HepG2 (cell line): ENCODE data around the gene LMNA. TPM values are rescaled to one million over a fixed set of nuclear protein-coding genes. Genes with fewer than 3 reads are reported as not detected.

Experiments
- ARNT ChIP-seq: fragments of 450-650 bp; IDR thresholded peaks from 2 replicates; pipeline ENCODE4 v1.6.1; 2017
- FOXA3 ChIP-seq: IDR thresholded peaks from 2 replicates; pipeline ENCODE4 v1.6.1; 2016; ENCODE audit warnings: missing genetic modification reagents, missing compliant biosample characterization
- KDM5A ChIP-seq: fragments of 200-600 bp; sonication (generic); IDR thresholded peaks from 2 replicates; pipeline ENCODE4 v1.7.0; 2018; ENCODE audit warnings: antibody characterized with exemption, mild to moderate bottlenecking, low read length, borderline replicate concordance
- SMAD3 ChIP-seq: sonication (generic); formaldehyde crosslinking; IDR thresholded peaks from 2 replicates; pipeline ENCODE4 v1.4.0; 2020; ENCODE audit warnings: missing genetic modification reagents
- TOE1 ChIP-seq: sonication (generic); formaldehyde crosslinking; IDR thresholded peaks from 2 replicates; pipeline ENCODE4 v1.4.0; 2020; ENCODE audit warnings: mild to moderate bottlenecking, missing genetic modification reagents
- polyA plus RNA-seq, 8 experiments: library from polyadenylated mRNA; depleted of rRNA in 3 of 8; stranded (reverse) in 7 of 8; unstranded in 1 of 8; fragments of >200 nt; fragmentation: Illumina TruSeq in 4 of 8; extraction: Trizol in 4 of 8; gene quantifications; 2 replicates each; pipeline versions ENCODE4 v1.2.1 to v1.2.3, GENCODE V29; 2011 to 2016; ENCODE audit warnings: low read depth in 4 of 8, missing spikeins in 1 of 8, mixed read lengths in 1 of 8; ENCODE audit not compliant: insufficient read depth in 1 of 8
- total RNA-seq, 5 experiments: library from RNA; depleted of rRNA; stranded (reverse); fragments of >200 nt; fragmentation: Illumina TruSeq; extraction: Trizol; gene quantifications; 2 replicates each; pipeline ENCODE4 v1.2.3, GENCODE V29; 2016; ENCODE audit warnings: low read depth in 1 of 5
- TF ChIP-seq, protein P1 (sequence below): sonication (generic); formaldehyde crosslinking; IDR thresholded peaks from 2 replicates; pipeline ENCODE4 v1.5.0; 2020; ENCODE audit warnings: mild to moderate bottlenecking, missing genetic modification reagents, moderate library complexity
- TF ChIP-seq, protein P2 (sequence below): sonication (generic); formaldehyde crosslinking; IDR thresholded peaks from 2 replicates; pipeline ENCODE4 v1.4.0; 2020; ENCODE audit warnings: missing genetic modification reagents, borderline replicate concordance
- TF ChIP-seq, protein P3 (sequence below), 2 experiments: fragments of 450-650 bp in 1 of 2; sonication (generic) in 1 of 2; formaldehyde crosslinking in 1 of 2; IDR thresholded peaks; 2 replicates each; pipeline versions ENCODE4 v1.6.1 to v1.8.0; 2016 to 2022; ENCODE audit warnings: antibody characterized with exemption in 1 of 2, mild to moderate bottlenecking in 1 of 2, missing genetic modification reagents in 1 of 2
- TF ChIP-seq, protein P4 (sequence below): sonication (generic); formaldehyde crosslinking; IDR thresholded peaks from 2 replicates; pipeline ENCODE4 v1.8.1; 2022; ENCODE audit warnings: low read depth, mild to moderate bottlenecking, missing genetic modification reagents

Gene LMNA
- total and polyA plus RNA-seq, 2 of the 13 experiments (the other 11 are each of a cell fraction or from before 2014, with no cell fraction given), result 107 to 225 TPM

DNA sequence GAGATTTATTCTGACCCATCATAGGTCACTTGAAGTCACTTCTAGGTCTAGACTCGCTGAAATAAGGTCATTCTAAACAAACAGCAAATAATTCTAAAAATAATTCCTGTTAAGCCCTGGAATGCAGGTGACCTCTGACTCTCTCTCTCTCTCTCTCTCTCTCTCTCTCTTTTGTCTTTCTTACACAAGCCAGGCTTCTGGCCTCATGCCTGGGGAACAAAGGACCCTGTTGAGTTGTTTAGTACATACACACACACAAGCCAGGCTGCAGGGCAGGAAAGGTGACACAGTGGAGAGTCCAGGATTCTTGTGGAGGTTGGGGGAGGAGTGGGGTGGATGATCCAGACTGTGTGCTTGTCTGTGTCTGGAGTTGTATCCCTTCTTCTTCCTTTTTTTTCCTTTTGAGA, 28.3 kb upstream of the LMNA start (continued):
- TF ChIP-seq, protein P1, sequence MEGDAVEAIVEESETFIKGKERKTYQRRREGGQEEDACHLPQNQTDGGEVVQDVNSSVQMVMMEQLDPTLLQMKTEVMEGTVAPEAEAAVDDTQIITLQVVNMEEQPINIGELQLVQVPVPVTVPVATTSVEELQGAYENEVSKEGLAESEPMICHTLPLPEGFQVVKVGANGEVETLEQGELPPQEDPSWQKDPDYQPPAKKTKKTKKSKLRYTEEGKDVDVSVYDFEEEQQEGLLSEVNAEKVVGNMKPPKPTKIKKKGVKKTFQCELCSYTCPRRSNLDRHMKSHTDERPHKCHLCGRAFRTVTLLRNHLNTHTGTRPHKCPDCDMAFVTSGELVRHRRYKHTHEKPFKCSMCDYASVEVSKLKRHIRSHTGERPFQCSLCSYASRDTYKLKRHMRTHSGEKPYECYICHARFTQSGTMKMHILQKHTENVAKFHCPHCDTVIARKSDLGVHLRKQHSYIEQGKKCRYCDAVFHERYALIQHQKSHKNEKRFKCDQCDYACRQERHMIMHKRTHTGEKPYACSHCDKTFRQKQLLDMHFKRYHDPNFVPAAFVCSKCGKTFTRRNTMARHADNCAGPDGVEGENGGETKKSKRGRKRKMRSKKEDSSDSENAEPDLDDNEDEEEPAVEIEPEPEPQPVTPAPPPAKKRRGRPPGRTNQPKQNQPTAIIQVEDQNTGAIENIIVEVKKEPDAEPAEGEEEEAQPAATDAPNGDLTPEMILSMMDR, result 0 out of 2 replicates have a peak, but pooled peaks have one; percentile 23
- TF ChIP-seq ARNT (no peak), KDM5A (peak; percentile 63; the same call in 1 of the 2 replicates), TOE1 (CRISPR knock-in tag) (peak; percentile 80; the same call in 1 of the 2 replicates), SMAD3 (CRISPR knock-in tag) (peak; percentile 82), FOXA3 (CRISPR knock-in tag) (peak; percentile 92)
- TF ChIP-seq, protein P2, sequence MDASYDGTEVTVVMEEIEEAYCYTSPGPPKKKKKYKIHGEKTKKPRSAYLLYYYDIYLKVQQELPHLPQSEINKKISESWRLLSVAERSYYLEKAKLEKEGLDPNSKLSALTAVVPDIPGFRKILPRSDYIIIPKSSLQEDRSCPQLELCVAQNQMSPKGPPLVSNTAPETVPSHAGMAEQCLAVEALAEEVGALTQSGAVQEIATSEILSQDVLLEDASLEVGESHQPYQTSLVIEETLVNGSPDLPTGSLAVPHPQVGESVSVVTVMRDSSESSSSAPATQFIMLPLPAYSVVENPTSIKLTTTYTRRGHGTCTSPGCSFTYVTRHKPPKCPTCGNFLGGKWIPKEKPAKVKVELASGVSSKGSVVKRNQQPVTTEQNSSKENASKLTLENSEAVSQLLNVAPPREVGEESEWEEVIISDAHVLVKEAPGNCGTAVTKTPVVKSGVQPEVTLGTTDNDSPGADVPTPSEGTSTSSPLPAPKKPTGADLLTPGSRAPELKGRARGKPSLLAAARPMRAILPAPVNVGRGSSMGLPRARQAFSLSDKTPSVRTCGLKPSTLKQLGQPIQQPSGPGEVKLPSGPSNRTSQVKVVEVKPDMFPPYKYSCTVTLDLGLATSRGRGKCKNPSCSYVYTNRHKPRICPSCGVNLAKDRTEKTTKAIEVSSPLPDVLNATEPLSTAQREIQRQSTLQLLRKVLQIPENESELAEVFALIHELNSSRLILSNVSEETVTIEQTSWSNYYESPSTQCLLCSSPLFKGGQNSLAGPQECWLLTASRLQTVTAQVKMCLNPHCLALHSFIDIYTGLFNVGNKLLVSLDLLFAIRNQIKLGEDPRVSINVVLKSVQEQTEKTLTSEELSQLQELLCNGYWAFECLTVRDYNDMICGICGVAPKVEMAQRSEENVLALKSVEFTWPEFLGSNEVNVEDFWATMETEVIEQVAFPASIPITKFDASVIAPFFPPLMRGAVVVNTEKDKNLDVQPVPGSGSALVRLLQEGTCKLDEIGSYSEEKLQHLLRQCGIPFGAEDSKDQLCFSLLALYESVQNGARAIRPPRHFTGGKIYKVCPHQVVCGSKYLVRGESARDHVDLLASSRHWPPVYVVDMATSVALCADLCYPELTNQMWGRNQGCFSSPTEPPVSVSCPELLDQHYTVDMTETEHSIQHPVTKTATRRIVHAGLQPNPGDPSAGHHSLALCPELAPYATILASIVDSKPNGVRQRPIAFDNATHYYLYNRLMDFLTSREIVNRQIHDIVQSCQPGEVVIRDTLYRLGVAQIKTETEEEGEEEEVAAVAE (CRISPR knock-in tag), result no peak
- TF ChIP-seq, protein P3, sequence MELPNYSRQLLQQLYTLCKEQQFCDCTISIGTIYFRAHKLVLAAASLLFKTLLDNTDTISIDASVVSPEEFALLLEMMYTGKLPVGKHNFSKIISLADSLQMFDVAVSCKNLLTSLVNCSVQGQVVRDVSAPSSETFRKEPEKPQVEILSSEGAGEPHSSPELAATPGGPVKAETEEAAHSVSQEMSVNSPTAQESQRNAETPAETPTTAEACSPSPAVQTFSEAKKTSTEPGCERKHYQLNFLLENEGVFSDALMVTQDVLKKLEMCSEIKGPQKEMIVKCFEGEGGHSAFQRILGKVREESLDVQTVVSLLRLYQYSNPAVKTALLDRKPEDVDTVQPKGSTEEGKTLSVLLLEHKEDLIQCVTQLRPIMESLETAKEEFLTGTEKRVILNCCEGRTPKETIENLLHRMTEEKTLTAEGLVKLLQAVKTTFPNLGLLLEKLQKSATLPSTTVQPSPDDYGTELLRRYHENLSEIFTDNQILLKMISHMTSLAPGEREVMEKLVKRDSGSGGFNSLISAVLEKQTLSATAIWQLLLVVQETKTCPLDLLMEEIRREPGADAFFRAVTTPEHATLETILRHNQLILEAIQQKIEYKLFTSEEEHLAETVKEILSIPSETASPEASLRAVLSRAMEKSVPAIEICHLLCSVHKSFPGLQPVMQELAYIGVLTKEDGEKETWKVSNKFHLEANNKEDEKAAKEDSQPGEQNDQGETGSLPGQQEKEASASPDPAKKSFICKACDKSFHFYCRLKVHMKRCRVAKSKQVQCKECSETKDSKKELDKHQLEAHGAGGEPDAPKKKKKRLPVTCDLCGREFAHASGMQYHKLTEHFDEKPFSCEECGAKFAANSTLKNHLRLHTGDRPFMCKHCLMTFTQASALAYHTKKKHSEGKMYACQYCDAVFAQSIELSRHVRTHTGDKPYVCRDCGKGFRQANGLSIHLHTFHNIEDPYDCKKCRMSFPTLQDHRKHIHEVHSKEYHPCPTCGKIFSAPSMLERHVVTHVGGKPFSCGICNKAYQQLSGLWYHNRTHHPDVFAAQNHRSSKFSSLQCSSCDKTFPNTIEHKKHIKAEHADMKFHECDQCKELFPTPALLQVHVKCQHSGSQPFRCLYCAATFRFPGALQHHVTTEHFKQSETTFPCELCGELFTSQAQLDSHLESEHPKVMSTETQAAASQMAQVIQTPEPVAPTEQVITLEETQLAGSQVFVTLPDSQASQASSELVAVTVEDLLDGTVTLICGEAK (IDR thresholded peaks at IDR 0.05), result no peak
- TF ChIP-seq, protein P3 (CRISPR knock-in tag; IDR thresholded peaks at IDR 0.05), result peak; percentile 64; the same call in 1 of the 2 replicates
- TF ChIP-seq, protein P4, sequence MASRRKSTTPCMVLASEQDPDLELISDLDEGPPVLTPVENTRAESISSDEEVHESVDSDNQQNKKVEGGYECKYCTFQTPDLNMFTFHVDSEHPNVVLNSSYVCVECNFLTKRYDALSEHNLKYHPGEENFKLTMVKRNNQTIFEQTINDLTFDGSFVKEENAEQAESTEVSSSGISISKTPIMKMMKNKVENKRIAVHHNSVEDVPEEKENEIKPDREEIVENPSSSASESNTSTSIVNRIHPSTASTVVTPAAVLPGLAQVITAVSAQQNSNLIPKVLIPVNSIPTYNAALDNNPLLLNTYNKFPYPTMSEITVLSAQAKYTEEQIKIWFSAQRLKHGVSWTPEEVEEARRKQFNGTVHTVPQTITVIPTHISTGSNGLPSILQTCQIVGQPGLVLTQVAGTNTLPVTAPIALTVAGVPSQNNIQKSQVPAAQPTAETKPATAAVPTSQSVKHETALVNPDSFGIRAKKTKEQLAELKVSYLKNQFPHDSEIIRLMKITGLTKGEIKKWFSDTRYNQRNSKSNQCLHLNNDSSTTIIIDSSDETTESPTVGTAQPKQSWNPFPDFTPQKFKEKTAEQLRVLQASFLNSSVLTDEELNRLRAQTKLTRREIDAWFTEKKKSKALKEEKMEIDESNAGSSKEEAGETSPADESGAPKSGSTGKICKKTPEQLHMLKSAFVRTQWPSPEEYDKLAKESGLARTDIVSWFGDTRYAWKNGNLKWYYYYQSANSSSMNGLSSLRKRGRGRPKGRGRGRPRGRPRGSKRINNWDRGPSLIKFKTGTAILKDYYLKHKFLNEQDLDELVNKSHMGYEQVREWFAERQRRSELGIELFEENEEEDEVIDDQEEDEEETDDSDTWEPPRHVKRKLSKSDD (CRISPR knock-in tag), result peak; percentile 84; the same call in 1 of the 2 replicates
